OCI-LY1 (cell line): ENCODE results near the gene D2HGDH.
A peak's percentile ranks its signal among the peaks of the same experiment; 100 is the strongest.

Source experiments
- H2AFZ ChIP-seq: fragments of 200-600 bp; sonication (generic), shearing (Covaris generic); 2 replicates; pipeline ENCODE4 v1.6.0; 2014; ENCODE audit warnings: antibody characterized with exemption, mild to moderate bottlenecking, low read length
- H3F3A ChIP-seq: fragments of 200-600 bp; sonication (generic), shearing (Covaris generic); 2 replicates; pipeline ENCODE4 v1.6.0; 2014; ENCODE audit warnings: mild to moderate bottlenecking, antibody characterized with exemption, low read length, moderate library complexity; ENCODE audit not compliant: insufficient read depth
- H3K27ac ChIP-seq: fragments of 200-600 bp; sonication (generic); 2 replicates; pipeline ENCODE4 v1.5.1; 2014; ENCODE audit warnings: low read length, mixed run types, mild to moderate bottlenecking, low read depth; ENCODE audit not compliant: poor library complexity, severe bottlenecking
- H3K27me3 ChIP-seq: fragments of 200-600 bp; sonication (generic); 2 replicates; pipeline ENCODE4 v1.6.0; 2014; ENCODE audit warnings: antibody characterized with exemption, mild to moderate bottlenecking, low read length, moderate library complexity; ENCODE audit not compliant: insufficient read depth
- H3K36me3 ChIP-seq: fragments of 200-600 bp; sonication (generic); 2 replicates; pipeline ENCODE4 v1.6.1; 2014; ENCODE audit warnings: mild to moderate bottlenecking, antibody characterized with exemption, low read length, moderate library complexity, mixed read lengths; ENCODE audit not compliant: insufficient read depth
- H3K4me1 ChIP-seq: fragments of 200-600 bp; sonication (generic); 2 replicates; pipeline ENCODE4 v1.5.1; 2014; ENCODE audit warnings: mild to moderate bottlenecking, low read length, moderate library complexity; ENCODE audit not compliant: insufficient read depth, severe bottlenecking
- H3K4me2 ChIP-seq: fragments of 200-600 bp; sonication (generic), shearing (Covaris generic); 2 replicates; pipeline ENCODE4 v1.6.1; 2014; ENCODE audit warnings: low read length
- H3K4me3 ChIP-seq: fragments of 200-600 bp; sonication (generic); 2 replicates; pipeline ENCODE4 v1.5.1; 2014; ENCODE audit warnings: low read length, low read depth, mild to moderate bottlenecking, mixed read lengths; ENCODE audit not compliant: poor library complexity, severe bottlenecking
- H3K79me2 ChIP-seq: fragments of 200-600 bp; shearing (Covaris generic); 2 replicates; pipeline ENCODE4 v1.6.1; 2016; ENCODE audit warnings: mixed run types, low read length, mixed read lengths; ENCODE audit not compliant: insufficient read depth
- H3K9ac ChIP-seq: fragments of 200-600 bp; sonication (generic), shearing (Covaris generic); 2 replicates; pipeline ENCODE4 v1.6.1; 2014; ENCODE audit warnings: mild to moderate bottlenecking, low read length, mixed read lengths
- H3K9me2 ChIP-seq: fragments of 200-600 bp; sonication (generic), shearing (Covaris generic); 2 replicates; pipeline ENCODE4 v1.6.1; 2014; ENCODE audit warnings: low read depth, mild to moderate bottlenecking, low read length, mixed read lengths
- H3K9me3 ChIP-seq: fragments of 200-600 bp; shearing (Covaris generic); 2 replicates; pipeline ENCODE4 v1.6.1; 2014; ENCODE audit warnings: low read length, mixed read lengths
- H4K20me1 ChIP-seq: fragments of 200-600 bp; sonication (generic), shearing (Covaris generic); 2 replicates; pipeline ENCODE4 v1.6.0; 2016; ENCODE audit warnings: mild to moderate bottlenecking, low read length; ENCODE audit not compliant: insufficient read depth
- CTCF ChIP-seq: fragments of 200-600 bp; sonication (generic), shearing (Covaris generic); IDR thresholded peaks from 2 replicates; pipeline ENCODE4 v1.5.1; 2017; ENCODE audit warnings: mild to moderate bottlenecking, antibody characterized with exemption, low read length, moderate library complexity, mixed read lengths
- EZH2 ChIP-seq: fragments of 200-600 bp; sonication (generic), shearing (Covaris generic); IDR thresholded peaks from 2 replicates; pipeline ENCODE4 v1.8.0; 2017; ENCODE audit warnings: borderline replicate concordance, mixed run types, mild to moderate bottlenecking, antibody characterized with exemption, low read length, moderate library complexity, mixed read lengths

The D2HGDH gene

DNA sequence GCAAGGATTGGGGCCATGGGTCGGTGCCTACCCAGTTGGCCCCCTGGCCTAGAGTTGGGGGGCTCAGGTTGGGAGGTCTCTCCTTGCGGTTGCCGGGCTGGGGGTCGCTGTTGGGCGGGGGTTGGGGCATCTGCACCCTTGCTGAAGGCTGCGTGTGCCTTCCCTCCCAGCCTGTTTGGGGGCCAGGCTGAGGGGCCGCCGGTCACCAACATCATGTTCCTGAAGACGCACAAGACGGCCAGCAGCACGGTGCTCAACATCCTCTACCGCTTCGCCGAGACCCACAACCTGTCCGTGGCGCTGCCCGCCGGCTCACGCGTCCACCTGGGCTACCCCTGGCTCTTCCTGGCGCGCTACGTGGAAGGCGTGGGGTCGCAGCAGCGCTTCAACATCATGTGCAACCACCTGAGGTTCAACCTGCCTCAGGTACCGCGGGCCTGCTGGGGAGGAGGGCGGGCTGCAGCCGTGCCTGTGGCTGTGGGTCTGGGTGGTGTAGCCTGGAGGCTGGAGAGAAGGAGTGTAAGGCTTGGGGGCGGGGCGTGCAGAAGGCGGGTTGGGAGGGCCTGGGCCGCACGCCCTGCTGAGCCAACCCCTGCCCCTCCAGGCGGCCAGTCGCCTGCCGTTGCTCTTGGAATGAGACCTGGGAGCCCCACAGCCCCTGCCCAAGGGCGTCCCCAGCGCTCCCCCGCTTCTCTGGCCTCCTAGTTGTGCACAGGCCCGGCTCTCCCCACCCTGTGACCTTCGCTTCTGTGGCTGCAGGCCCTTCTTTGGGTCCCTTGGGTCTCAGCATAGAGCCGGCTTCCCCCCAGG is 67.4 kb downstream of the D2HGDH start:
- Histone ChIP-seq H3K9me3 (no peaks in the 10 kb centered on the region), H3K4me2 (no peak overlapping the region), H3F3A (no peaks in the 10 kb centered on the region), H3K9me2 (no peaks in the 10 kb centered on the region), H3K4me3 (no peak overlapping the region), H3K36me3 (no peaks in the 10 kb centered on the region), H3K79me2 (no peaks in the 10 kb centered on the region), H3K27me3 (no peaks in the 10 kb centered on the region), H3K4me1 (peaks cover 3% of the 10 kb centered on the region), H2AFZ (no peak overlapping the region), H3K27ac (no peak overlapping the region), H3K9ac (no peak overlapping the region), H4K20me1 (no peaks in the 10 kb centered on the region)
- TF ChIP-seq EZH2 (no peak), CTCF (no peak)

DNA sequence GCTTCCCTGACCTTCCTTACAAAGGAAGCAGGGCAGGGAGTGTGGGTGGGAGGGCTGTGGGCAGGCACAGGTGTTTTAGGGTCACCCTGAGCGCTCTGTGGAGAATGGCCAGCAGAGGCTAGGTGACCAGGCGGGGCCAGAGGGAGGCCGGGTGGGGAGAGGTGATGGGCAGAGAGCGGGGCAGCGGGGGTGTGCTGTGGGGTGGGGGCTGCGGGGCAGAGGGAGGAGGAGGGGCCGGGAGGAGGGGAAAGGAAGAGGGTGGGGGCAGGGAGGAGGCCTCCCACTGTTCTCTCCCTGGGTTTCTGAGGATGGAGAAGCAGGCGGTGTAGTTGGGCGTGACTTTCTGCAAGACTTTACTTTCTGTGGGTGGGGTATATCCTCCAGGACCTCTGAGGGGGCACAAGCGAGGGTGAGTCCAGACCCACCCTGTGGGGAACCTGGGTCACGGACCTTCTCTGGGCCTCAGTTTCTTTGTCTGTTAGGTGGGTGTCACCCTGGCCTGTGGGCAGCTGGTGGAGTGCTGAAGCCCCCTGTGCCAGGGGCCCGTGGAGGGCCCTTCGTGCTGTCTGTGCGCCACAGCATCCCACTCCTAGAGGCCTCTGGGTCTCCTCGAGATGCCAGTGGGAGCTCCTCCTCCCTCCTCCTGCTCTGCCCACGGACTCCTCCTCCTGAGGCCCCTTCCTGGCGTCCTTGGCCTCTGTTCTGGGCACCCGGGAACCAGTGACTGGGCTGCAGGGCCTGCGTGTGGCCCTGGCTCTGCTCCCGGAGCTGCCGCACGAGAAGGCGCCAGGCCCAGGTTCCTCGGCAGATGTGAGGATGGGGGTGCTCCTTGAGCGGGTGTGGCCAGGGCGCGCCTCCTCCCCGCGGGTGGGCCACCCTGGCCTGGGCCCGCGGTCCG is 68.2 kb downstream of the D2HGDH start:
- Histone ChIP-seq H3K9me3 (no peaks in the 10 kb centered on the region), H3K4me3 (no peak overlapping the region), H3K4me2 (peak overlapping the region; percentile 62), H3K4me1 (peaks cover 3% of the 10 kb centered on the region), H3K9ac (no peak overlapping the region), H2AFZ (no peak overlapping the region), H3K27me3 (no peaks in the 10 kb centered on the region), H4K20me1 (no peaks in the 10 kb centered on the region), H3K27ac (no peak overlapping the region), H3K79me2 (no peaks in the 10 kb centered on the region), H3F3A (no peaks in the 10 kb centered on the region), H3K9me2 (no peaks in the 10 kb centered on the region), H3K36me3 (no peaks in the 10 kb centered on the region)
- TF ChIP-seq EZH2 (no peak), CTCF (no peak)

GRCh38 chr2:241803387-241804325 is 69.2 kb downstream of the D2HGDH start:
- H2AFZ ChIP-seq = no peak overlapping the region
- H4K20me1 ChIP-seq = no peaks in the 10 kb centered on the region
- H3F3A ChIP-seq = no peaks in the 10 kb centered on the region
- peak overlapping the region; percentile 62 for H3K4me2 ChIP-seq
- no peaks in the 10 kb centered on the region for H3K9me2 ChIP-seq
- no peak overlapping the region; the same call in 1 of the 2 replicates for H3K9ac ChIP-seq
- no peak for TF ChIP-seq EZH2
- peaks cover 3% of the 10 kb centered on the region for H3K4me1 ChIP-seq
- H3K9me3 ChIP-seq = no peaks in the 10 kb centered on the region
- H3K36me3 ChIP-seq = no peaks in the 10 kb centered on the region
- peak overlapping the region; percentile 50 for H3K4me3 ChIP-seq
- H3K79me2 ChIP-seq = no peaks in the 10 kb centered on the region
- no peaks in the 10 kb centered on the region for H3K27me3 ChIP-seq
- H3K27ac ChIP-seq = no peak overlapping the region
